ENCODE results near the gene SPN.
A peak's percentile ranks its signal among the peaks of the same experiment; 100 is the strongest.
"Not testable (repeated sequence)": the region's sequence is repeated elsewhere in the genome, so short reads cannot be mapped to it uniquely, and the experiment has no call there.

Gene SPN

GRCh38 chr16:29626778-29627331 lies 36.2 kb upstream of the SPN start:
- not testable (repeated sequence) for H3K79me1 ChIP-seq (replicated peaks; ENCODE audit: low read length, poor library complexity, severe bottlenecking); H2AK5ac ChIP-seq (ENCODE audit: low read length, severe bottlenecking); H4K8ac ChIP-seq (ENCODE audit: low read length); H2AFZ ChIP-seq (ENCODE audit: low read depth, low read length); H3K27ac ChIP-seq (ENCODE audit: low read length, poor library complexity, severe bottlenecking); H3K18ac ChIP-seq (ENCODE audit: low read depth in 1 of 2, low read length in 2 of 2); H3K23ac ChIP-seq (ENCODE audit: low read length in 2 of 2); H3K27me3 ChIP-seq (ENCODE audit: control insufficient read depth in 1 of 2, insufficient read depth in 1 of 2, low read length in 2 of 2); H3K9me3 ChIP-seq (ENCODE audit: control insufficient read depth, low read length); H3K4me1 ChIP-seq (ENCODE audit: control insufficient read depth, insufficient read depth, low read depth, low read length); H3K4ac ChIP-seq (ENCODE audit: low read depth in 1 of 2, low read length in 2 of 2); H3K9ac ChIP-seq (ENCODE audit: low read length); H3K4me2 ChIP-seq (ENCODE audit: low read length, poor library complexity, severe bottlenecking); H2BK5ac ChIP-seq (ENCODE audit: low read depth, low read length, poor library complexity, severe bottlenecking); H3K36me3 ChIP-seq (ENCODE audit: control insufficient read depth in 1 of 2, insufficient read depth in 2 of 2, low read depth in 1 of 2, low read length in 2 of 2); H2BK120ac ChIP-seq (ENCODE audit: low read depth, low read length); H2BK12ac ChIP-seq (ENCODE audit: low read length in 2 of 2); H2BK15ac ChIP-seq (ENCODE audit: low read depth, poor library complexity, severe bottlenecking); DNase-seq
- H3K14ac ChIP-seq (ENCODE audit: low read length in 2 of 2): peak overlapping the region in 1 of 2 experiments; percentile 2
- peak overlapping the region in 1 of 2 experiments; percentile 31 for H3K4me3 ChIP-seq (ENCODE audit: insufficient read depth in 1 of 2, low read depth in 1 of 2, low read length in 2 of 2)
- H4K91ac ChIP-seq (ENCODE audit: low read length): peak overlapping the region; percentile 68
- 96% methylated on average over 11 of the region's 16 CpGs for WGBS

GRCh38 chr16:29627661-29628075 lies 35.4 kb upstream of the SPN start:
- H3K27me3 ChIP-seq (ENCODE audit: control insufficient read depth in 1 of 2, insufficient read depth in 1 of 2, low read length in 2 of 2); H4K8ac ChIP-seq (ENCODE audit: low read length); H3K23ac ChIP-seq (ENCODE audit: low read length in 2 of 2); H3K4ac ChIP-seq (ENCODE audit: low read depth in 1 of 2, low read length in 2 of 2); H4K91ac ChIP-seq (ENCODE audit: low read length); H3K18ac ChIP-seq (ENCODE audit: low read depth in 1 of 2, low read length in 2 of 2); H3K14ac ChIP-seq (ENCODE audit: low read length in 2 of 2); H3K79me1 ChIP-seq (replicated peaks; ENCODE audit: low read length, poor library complexity, severe bottlenecking); H2AFZ ChIP-seq (ENCODE audit: low read depth, low read length); H2BK5ac ChIP-seq (ENCODE audit: low read depth, low read length, poor library complexity, severe bottlenecking); H3K9me3 ChIP-seq (ENCODE audit: control insufficient read depth, low read length); H2BK12ac ChIP-seq (ENCODE audit: low read length in 2 of 2); H3K9ac ChIP-seq (ENCODE audit: low read length); H3K4me2 ChIP-seq (ENCODE audit: low read length, poor library complexity, severe bottlenecking); H3K27ac ChIP-seq (ENCODE audit: low read length, poor library complexity, severe bottlenecking); H3K36me3 ChIP-seq (ENCODE audit: control insufficient read depth in 1 of 2, insufficient read depth in 2 of 2, low read depth in 1 of 2, low read length in 2 of 2); H3K4me3 ChIP-seq (ENCODE audit: insufficient read depth in 1 of 2, low read depth in 1 of 2, low read length in 2 of 2); H2BK15ac ChIP-seq (ENCODE audit: low read depth, poor library complexity, severe bottlenecking); H2AK5ac ChIP-seq (ENCODE audit: low read length, severe bottlenecking); H2BK120ac ChIP-seq (ENCODE audit: low read depth, low read length); H3K4me1 ChIP-seq (ENCODE audit: control insufficient read depth, insufficient read depth, low read depth, low read length): not testable (repeated sequence)
- peak; percentile 15 for DNase-seq
- WGBS: no CpG with 5 or more reads among the region's 7 CpGs

GRCh38 chr16:29628707-29629106 lies 34.3 kb upstream of the SPN start:
- H3K4me1 ChIP-seq (ENCODE audit: control insufficient read depth, insufficient read depth, low read depth, low read length); H3K4ac ChIP-seq (ENCODE audit: low read depth in 1 of 2, low read length in 2 of 2); H4K91ac ChIP-seq (ENCODE audit: low read length); H2BK5ac ChIP-seq (ENCODE audit: low read depth, low read length, poor library complexity, severe bottlenecking); H3K9ac ChIP-seq (ENCODE audit: low read length); H3K79me1 ChIP-seq (replicated peaks; ENCODE audit: low read length, poor library complexity, severe bottlenecking); H3K14ac ChIP-seq (ENCODE audit: low read length in 2 of 2); H3K27me3 ChIP-seq (ENCODE audit: control insufficient read depth in 1 of 2, insufficient read depth in 1 of 2, low read length in 2 of 2); H2BK120ac ChIP-seq (ENCODE audit: low read depth, low read length); H3K36me3 ChIP-seq (ENCODE audit: control insufficient read depth in 1 of 2, insufficient read depth in 2 of 2, low read depth in 1 of 2, low read length in 2 of 2); H3K4me3 ChIP-seq (ENCODE audit: insufficient read depth in 1 of 2, low read depth in 1 of 2, low read length in 2 of 2); H2AK5ac ChIP-seq (ENCODE audit: low read length, severe bottlenecking); H3K18ac ChIP-seq (ENCODE audit: low read depth in 1 of 2, low read length in 2 of 2); H2BK12ac ChIP-seq (ENCODE audit: low read length in 2 of 2); H2BK15ac ChIP-seq (ENCODE audit: low read depth, poor library complexity, severe bottlenecking); H3K27ac ChIP-seq (ENCODE audit: low read length, poor library complexity, severe bottlenecking); H3K4me2 ChIP-seq (ENCODE audit: low read length, poor library complexity, severe bottlenecking); H4K8ac ChIP-seq (ENCODE audit: low read length); DNase-seq; H3K23ac ChIP-seq (ENCODE audit: low read length in 2 of 2); H2AFZ ChIP-seq (ENCODE audit: low read depth, low read length); H3K9me3 ChIP-seq (ENCODE audit: control insufficient read depth, low read length): not testable (repeated sequence)
- WGBS: no CpG with 5 or more reads among the region's 10 CpGs

GRCh38 chr16:29629318-29629717 lies 33.7 kb upstream of the SPN start:
- not testable (repeated sequence) for H3K9me3 ChIP-seq (ENCODE audit: control insufficient read depth, low read length); H3K4me1 ChIP-seq (ENCODE audit: control insufficient read depth, insufficient read depth, low read depth, low read length); H4K91ac ChIP-seq (ENCODE audit: low read length); H2BK12ac ChIP-seq (ENCODE audit: low read length in 2 of 2); H3K79me1 ChIP-seq (replicated peaks; ENCODE audit: low read length, poor library complexity, severe bottlenecking); H3K4me3 ChIP-seq (ENCODE audit: insufficient read depth in 1 of 2, low read depth in 1 of 2, low read length in 2 of 2); H2AFZ ChIP-seq (ENCODE audit: low read depth, low read length); DNase-seq; H3K4ac ChIP-seq (ENCODE audit: low read depth in 1 of 2, low read length in 2 of 2); H2AK5ac ChIP-seq (ENCODE audit: low read length, severe bottlenecking); H3K36me3 ChIP-seq (ENCODE audit: control insufficient read depth in 1 of 2, insufficient read depth in 2 of 2, low read depth in 1 of 2, low read length in 2 of 2); H3K27ac ChIP-seq (ENCODE audit: low read length, poor library complexity, severe bottlenecking); H3K4me2 ChIP-seq (ENCODE audit: low read length, poor library complexity, severe bottlenecking); H3K23ac ChIP-seq (ENCODE audit: low read length in 2 of 2); H3K27me3 ChIP-seq (ENCODE audit: control insufficient read depth in 1 of 2, insufficient read depth in 1 of 2, low read length in 2 of 2); H3K9ac ChIP-seq (ENCODE audit: low read length); H2BK120ac ChIP-seq (ENCODE audit: low read depth, low read length); H4K8ac ChIP-seq (ENCODE audit: low read length); H2BK15ac ChIP-seq (ENCODE audit: low read depth, poor library complexity, severe bottlenecking); H3K18ac ChIP-seq (ENCODE audit: low read depth in 1 of 2, low read length in 2 of 2); H2BK5ac ChIP-seq (ENCODE audit: low read depth, low read length, poor library complexity, severe bottlenecking); H3K14ac ChIP-seq (ENCODE audit: low read length in 2 of 2)
- 81% methylated on average over 9 of the region's 10 CpGs for WGBS
